Activated CD4-positive, alpha-beta T cell treated with anti-CD3 and anti-CD28 coated beads, Interleukin-2, amount 10 ng/mL, durations not matched to agents 24 days and 14 days (primary cell): ENCODE results near the gene IL17D. TPM values are rescaled to one million over a fixed set of nuclear protein-coding genes. Genes with fewer than 3 reads are reported as not detected.
A peak's percentile ranks its signal among the peaks of the same experiment; 100 is the strongest.
"Not testable (repeated sequence)": the region's sequence is repeated elsewhere in the genome, so short reads cannot be mapped to it uniquely, and the experiment has no call there.

Experiments used
- DNase-seq: peaks from one replicate; pipeline ENCODE4 v3.0.0; 2022
- H3K27ac Mint-ChIP-seq: one replicate; pipeline ENCODE4 v1.8.0; 2022; ENCODE audit warnings: mild to moderate bottlenecking, mixed read lengths
- H3K27me3 Mint-ChIP-seq: one replicate; pipeline ENCODE4 v1.8.0; 2022; ENCODE audit warnings: mixed read lengths
- H3K36me3 Mint-ChIP-seq: one replicate; pipeline ENCODE4 v1.8.0; 2022; ENCODE audit warnings: low read depth, mild to moderate bottlenecking, mixed read lengths
- H3K4me1 Mint-ChIP-seq: one replicate; pipeline ENCODE4 v1.8.0; 2021; ENCODE audit warnings: mixed read lengths
- H3K4me3 Mint-ChIP-seq: one replicate; pipeline ENCODE4 v1.8.0; 2022; ENCODE audit warnings: mild to moderate bottlenecking, moderate library complexity, mixed read lengths
- H3K9me3 Mint-ChIP-seq: one replicate; pipeline ENCODE4 v1.8.0; 2021; ENCODE audit warnings: mixed read lengths
- intact Hi-C: fragments of 100-400 bp; cut with micrococcal nuclease; formaldehyde crosslinking; loops from one replicate; pipeline ENCODE4 v1.15.1; 2023
- total RNA-seq: library from RNA; stranded (reverse); gene quantifications from 2 replicates; pipeline ENCODE4 v1.2.3, GENCODE V29; 2022

IL17D gene
- total RNA-seq, result 0.28 TPM in 1 of 2 replicates, not detected in the other

DNA sequence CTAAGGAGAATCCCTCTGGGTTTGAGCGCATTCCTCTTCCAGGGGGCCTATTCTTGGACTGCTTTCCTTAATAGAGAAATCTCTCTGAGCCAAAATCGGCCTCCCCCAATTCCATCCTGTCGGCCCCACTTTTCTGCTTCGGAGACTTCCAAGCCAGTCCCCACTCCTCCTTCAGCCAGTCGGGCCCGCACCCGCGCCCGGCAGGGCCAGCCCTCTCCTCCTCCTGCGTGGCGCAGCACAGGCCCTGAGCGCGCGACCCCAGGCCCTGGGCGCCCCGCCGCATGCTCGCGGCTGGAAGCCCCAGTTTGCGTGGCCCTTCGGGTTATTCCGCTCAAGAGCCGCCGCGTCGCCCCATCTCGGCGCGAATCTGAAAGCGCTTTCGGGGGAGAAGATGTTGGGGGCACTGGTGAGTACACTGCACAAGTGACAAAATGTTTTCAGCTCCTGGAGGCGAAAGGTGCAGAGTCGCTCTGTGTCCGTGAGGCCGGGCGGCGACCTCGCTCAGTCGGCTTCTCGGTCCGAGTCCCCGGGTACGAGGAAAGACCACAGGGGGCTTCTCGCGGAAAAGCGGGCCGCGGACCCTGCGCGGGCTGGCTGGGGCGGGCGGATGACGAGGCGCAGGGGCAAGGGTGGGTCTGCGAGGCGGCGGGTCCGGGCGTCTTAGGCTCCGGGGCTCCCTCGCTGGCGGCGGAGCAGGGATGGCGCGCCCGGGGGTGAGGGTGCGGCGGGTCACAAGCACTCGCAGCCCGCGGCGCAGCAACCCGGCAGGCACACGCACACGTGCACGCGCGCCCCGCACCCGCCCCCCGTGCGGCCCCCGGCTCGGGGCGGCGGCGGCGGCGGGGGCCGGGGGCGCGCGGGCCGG lies at the start of gene IL17D:
Gene IL17D, plus strand, starts transcription at position 785 of the 865 bp plus-strand sequence. CDS start 303 bp downstream, outside the sequence.
- H3K27ac Mint-ChIP-seq, result peak within 1 kb of the TSS; percentile 88
- no peaks in the 10 kb centered on the region for H3K36me3 Mint-ChIP-seq
- DNase-seq, result peak; percentile 78
- H3K9me3 Mint-ChIP-seq, result no peaks in the 10 kb centered on the region
- H3K27me3 Mint-ChIP-seq, result peaks cover 47% of the 10 kb centered on the region
- H3K4me1 Mint-ChIP-seq, result peaks cover 10% of the 10 kb centered on the region
- H3K4me3 Mint-ChIP-seq, result peak within 1 kb of the TSS; percentile 94
- intact Hi-C loops, result loop anchor here (2.0 to 10.0 kb wide), 6 partner anchors 136 to 521 kb away; partner anchors contain the start of genes CRYL1, IFT88 and XPO4

- Mint-ChIP-seq H3K9me3 (no peaks in the 10 kb centered on the region), H3K27me3 (peaks cover 2% of the 10 kb centered on the region), H3K36me3 (no peaks in the 10 kb centered on the region), H3K4me1 (no peaks in the 10 kb centered on the region), H3K4me3 (no peak overlapping the region), H3K27ac (no peak overlapping the region)
- intact Hi-C loops, result no loop called here
- no peak for DNase-seq
Observed at GRCh38 chr13:20654156-20654555, 49.3 kb upstream of the IL17D start.

DNA sequence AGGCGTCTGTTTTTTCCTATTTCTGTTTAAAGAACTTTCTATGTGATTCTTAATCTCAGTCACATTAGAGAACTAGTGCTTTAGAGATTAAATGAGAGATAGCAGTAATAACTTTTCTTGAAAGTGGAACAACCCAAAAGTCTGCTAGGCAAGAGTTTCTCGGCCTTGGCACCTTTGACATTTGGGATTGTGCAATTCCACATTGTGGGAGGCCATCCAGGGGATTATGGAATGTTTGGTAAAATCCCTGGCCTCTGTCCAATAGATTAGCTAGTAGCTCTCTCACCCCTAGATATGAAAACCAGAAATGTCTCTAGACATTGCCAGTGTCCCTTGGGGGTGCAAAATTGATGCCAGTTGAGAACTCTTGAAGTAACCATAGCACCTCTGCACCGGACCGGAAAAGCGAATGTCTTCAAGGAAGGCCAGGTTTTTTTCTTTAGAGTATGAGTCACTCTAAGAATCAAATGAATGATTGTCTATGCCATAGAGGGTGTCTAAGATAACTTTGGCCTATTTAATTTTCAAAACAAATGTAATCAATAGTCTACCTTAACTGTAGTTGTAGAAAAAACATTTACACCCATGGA lies 45.0 kb upstream of the IL17D start:
- no peaks in the 10 kb centered on the region for H3K9me3 Mint-ChIP-seq
- DNase-seq, result no peak
- H3K4me3 Mint-ChIP-seq, result no peak overlapping the region
- no peak overlapping the region for H3K27ac Mint-ChIP-seq
- H3K4me1 Mint-ChIP-seq, result no peaks in the 10 kb centered on the region
- H3K36me3 Mint-ChIP-seq, result no peaks in the 10 kb centered on the region
- no peaks in the 10 kb centered on the region for H3K27me3 Mint-ChIP-seq
- intact Hi-C loops, result no loop called here

DNA sequence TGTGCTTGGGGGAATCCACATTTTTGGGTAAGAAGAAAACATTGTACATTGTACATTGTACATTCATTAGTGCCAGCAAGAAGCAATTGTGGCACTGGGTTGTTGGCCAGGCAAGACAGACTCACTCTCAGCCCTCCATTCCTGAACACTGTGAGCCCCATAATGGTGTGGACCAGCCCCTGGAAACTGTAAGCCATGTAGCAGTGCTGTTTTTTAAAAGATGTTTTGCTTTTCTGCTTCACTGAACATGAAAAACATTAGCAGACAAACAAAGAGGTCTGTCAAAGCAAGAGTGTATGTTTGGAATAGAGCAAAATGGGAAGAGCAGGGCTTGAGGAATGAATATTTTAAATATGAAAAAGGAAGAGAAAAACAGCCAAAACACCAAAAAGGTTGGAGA lies 39.1 kb upstream of the IL17D start:
- intact Hi-C loops, result no loop called here
- H3K9me3 Mint-ChIP-seq, result no peaks in the 10 kb centered on the region
- no peak overlapping the region for H3K27ac Mint-ChIP-seq
- no peaks in the 10 kb centered on the region for H3K36me3 Mint-ChIP-seq
- H3K4me1 Mint-ChIP-seq, result no peaks in the 10 kb centered on the region
- no peak overlapping the region for H3K4me3 Mint-ChIP-seq
- peaks cover 1% of the 10 kb centered on the region for H3K27me3 Mint-ChIP-seq
- peak; percentile 27 for DNase-seq

DNA sequence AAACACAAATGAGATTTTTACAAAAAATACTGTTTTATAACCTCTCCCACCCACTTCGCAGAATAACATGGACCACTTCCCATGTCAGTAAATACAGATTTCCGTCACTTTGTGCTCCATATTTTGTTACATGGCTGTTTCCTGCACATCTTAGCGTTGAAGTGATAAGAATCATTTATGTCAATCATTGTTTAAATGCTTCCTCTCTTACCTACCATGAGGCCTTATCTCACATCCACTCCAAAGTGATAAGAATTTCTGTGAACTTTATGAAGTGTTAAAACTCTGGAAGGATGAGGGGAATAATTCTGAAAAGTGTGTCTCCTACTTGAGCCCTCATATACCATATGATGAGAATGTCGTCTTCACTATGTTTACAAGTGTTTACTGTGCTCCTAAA lies 36.6 kb upstream of the IL17D start:
- H3K27ac Mint-ChIP-seq, result no peak overlapping the region
- no peaks in the 10 kb centered on the region for H3K9me3 Mint-ChIP-seq
- intact Hi-C loops, result no loop called here
- no peak for DNase-seq
- H3K36me3 Mint-ChIP-seq, result no peaks in the 10 kb centered on the region
- H3K4me3 Mint-ChIP-seq, result no peak overlapping the region
- no peaks in the 10 kb centered on the region for H3K4me1 Mint-ChIP-seq
- peaks cover 1% of the 10 kb centered on the region for H3K27me3 Mint-ChIP-seq

- Mint-ChIP-seq H3K4me1 (no peaks in the 10 kb centered on the region), H3K4me3 (no peak overlapping the region), H3K36me3 (no peaks in the 10 kb centered on the region), H3K9me3 (no peaks in the 10 kb centered on the region), H3K27ac (no peak overlapping the region), H3K27me3 (peaks cover 1% of the 10 kb centered on the region)
- intact Hi-C loops, result no loop called here
- DNase-seq, result peak; percentile 45
Observed at GRCh38 chr13:20667857-20668437, 35.6 kb upstream of the IL17D start.

DNA sequence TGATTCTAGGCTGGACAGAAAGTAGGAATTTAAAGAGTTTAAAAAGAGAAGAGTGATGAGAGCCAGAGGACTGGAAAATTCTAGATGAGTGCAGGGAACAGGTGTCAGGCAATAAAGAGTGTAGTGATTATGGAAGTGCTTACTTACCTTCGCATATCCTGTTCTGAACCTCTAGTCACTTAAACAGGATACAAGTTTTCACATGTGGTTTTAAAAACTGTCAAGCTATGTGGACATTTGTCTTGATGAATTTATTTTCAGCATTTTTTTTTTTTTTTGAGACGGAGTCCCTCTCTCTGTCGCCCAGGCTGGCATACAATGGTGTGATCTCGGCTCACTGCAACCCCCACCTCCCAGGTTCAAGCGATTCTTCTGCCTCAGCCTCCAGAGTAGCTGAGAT lies 34.3 kb upstream of the IL17D start:
- H3K36me3 Mint-ChIP-seq, result no peaks in the 10 kb centered on the region
- intact Hi-C loops, result no loop called here
- no peak overlapping the region for H3K4me3 Mint-ChIP-seq

DNA sequence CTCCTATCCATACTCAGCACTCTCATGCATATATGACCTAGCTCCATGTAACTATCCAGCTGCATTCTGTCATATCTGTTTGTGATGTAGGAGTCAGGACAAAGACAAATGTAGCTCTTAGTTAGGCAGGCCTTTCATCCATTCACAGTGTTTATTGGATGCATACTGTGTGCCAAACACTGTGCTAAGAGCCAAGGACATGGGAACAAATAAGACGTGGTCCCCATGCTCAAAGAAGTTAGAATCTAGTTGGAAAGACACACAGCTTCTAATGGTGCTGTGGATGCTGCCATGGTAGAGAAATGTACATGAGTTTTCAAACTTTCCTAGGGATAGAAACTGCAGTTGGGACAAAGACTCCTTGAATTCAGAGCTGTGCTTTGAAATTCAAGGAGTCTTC lies 31.7 kb upstream of the IL17D start:
- no peaks in the 10 kb centered on the region for H3K4me1 Mint-ChIP-seq
- no peaks in the 10 kb centered on the region for H3K36me3 Mint-ChIP-seq
- H3K9me3 Mint-ChIP-seq, result no peaks in the 10 kb centered on the region
- H3K27ac Mint-ChIP-seq, result no peak overlapping the region
- no peaks in the 10 kb centered on the region for H3K27me3 Mint-ChIP-seq
- DNase-seq, result peak; percentile 17
- no peak overlapping the region for H3K4me3 Mint-ChIP-seq
- intact Hi-C loops, result no loop called here

More for the DNA sequence above, 34.3 kb upstream of the IL17D start:
- Mint-ChIP-seq H3K27ac (no peak overlapping the region), H3K9me3 (no peaks in the 10 kb centered on the region), H3K4me1 (no peaks in the 10 kb centered on the region), H3K27me3 (peaks cover 1% of the 10 kb centered on the region)
- peak; percentile 26 for DNase-seq

DNA sequence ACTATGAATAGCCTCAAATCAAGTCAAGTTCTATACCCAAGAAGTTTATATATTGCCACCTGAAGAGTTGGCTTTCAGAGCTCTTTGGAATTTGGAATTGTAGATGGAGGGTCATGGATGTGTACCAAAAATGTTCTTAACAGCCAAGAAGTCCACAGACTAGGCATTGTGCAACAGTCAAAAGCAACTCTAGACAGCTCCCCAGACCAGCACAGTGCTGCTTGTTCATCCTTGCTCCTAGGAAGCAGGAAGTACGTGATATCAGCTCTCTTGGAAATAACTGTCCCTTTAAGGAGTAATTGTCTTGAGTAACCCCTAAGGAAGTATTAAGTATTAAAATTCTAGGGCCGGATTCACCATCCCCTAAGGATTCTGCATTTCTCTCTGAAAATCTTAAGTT lies 30.7 kb upstream of the IL17D start:
- peak; percentile 32 for DNase-seq
- intact Hi-C loops, result no loop called here
- Mint-ChIP-seq H3K27ac (no peak overlapping the region), H3K4me1 (no peaks in the 10 kb centered on the region), H3K27me3 (no peaks in the 10 kb centered on the region), H3K36me3 (no peaks in the 10 kb centered on the region), H3K9me3 (no peaks in the 10 kb centered on the region), H3K4me3 (no peak overlapping the region)

DNA sequence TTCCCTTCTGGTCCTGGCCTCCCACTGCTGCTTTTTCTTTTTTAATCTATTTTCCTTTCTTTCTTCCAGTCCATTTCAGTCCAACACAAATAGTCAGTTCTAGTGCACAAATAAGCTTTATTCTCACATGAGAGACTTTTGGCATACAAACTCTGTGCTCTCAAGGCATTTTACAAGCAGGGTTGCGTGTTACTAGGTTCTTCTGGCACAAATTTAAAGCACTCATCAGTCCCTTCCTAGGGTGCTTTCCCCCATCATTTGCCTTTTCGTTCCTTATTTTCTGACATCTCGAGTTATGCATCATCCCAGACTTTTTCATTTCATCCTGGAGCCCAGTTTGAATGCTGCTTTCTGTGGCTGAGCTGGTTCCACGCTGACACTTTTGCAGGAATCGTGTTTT lies 29.8 kb upstream of the IL17D start:
- intact Hi-C loops, result no loop called here
- Mint-ChIP-seq H3K4me1 (no peaks in the 10 kb centered on the region), H3K36me3 (no peaks in the 10 kb centered on the region), H3K27me3 (no peaks in the 10 kb centered on the region), H3K27ac (no peak overlapping the region), H3K4me3 (no peak overlapping the region), H3K9me3 (no peaks in the 10 kb centered on the region)
- DNase-seq, result peak; percentile 34

DNA sequence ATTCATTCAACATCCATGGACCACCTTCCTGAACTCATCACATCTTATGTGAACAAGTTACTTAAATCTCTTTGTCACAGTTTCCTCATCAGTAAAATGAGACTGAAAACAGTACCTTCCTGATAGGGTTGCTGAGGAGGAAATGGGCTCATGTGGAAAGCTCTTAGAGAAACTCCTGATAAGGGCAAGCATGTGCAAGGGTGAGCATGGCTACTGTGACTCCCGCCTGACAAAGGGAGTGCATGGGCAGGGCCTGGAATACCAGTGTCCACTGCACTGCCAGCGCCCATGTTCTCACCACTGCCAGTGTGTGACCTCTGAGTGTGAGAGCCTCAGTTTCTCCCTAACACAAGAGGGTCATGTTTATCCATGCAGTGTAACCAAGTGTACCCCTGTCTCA lies 27.3 kb upstream of the IL17D start:
- no peak overlapping the region for H3K4me3 Mint-ChIP-seq
- DNase-seq, result no peak
- no peak overlapping the region for H3K27ac Mint-ChIP-seq
- intact Hi-C loops, result no loop called here
- H3K4me1 Mint-ChIP-seq, result no peaks in the 10 kb centered on the region
- H3K36me3 Mint-ChIP-seq, result no peaks in the 10 kb centered on the region
- H3K9me3 Mint-ChIP-seq, result no peaks in the 10 kb centered on the region
- H3K27me3 Mint-ChIP-seq, result no peaks in the 10 kb centered on the region

- H3K27ac Mint-ChIP-seq, H3K27me3 Mint-ChIP-seq, intact Hi-C loops, H3K36me3 Mint-ChIP-seq, H3K9me3 Mint-ChIP-seq, H3K4me3 Mint-ChIP-seq, H3K4me1 Mint-ChIP-seq, DNase-seq: not testable (repeated sequence)
Observed at GRCh38 chr13:20678606-20679005, 24.9 kb upstream of the IL17D start.

DNA sequence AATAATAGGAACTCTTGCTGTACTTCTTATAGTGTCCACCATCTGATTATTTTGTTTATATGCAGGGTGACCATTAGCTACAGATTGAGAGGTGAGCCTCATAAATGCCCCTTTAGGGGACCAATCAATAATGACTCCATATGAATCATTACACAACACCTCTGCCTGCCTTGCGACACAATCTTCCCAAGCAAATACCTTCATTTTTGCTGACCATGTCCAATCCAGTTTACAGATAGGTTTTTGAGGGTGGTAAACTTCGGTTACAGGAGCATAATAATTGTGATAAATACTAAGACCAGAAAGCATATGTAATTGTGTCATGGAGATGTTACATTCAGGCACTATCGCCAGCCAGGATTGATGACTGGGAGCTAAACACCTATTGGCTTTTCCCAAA lies 23.6 kb upstream of the IL17D start:
- H3K27me3 Mint-ChIP-seq, result no peaks in the 10 kb centered on the region
- intact Hi-C loops, result no loop called here
- no peaks in the 10 kb centered on the region for H3K9me3 Mint-ChIP-seq
- no peaks in the 10 kb centered on the region for H3K4me1 Mint-ChIP-seq
- no peaks in the 10 kb centered on the region for H3K36me3 Mint-ChIP-seq
- no peak overlapping the region for H3K4me3 Mint-ChIP-seq
- no peak overlapping the region for H3K27ac Mint-ChIP-seq
- DNase-seq, result no peak

DNA sequence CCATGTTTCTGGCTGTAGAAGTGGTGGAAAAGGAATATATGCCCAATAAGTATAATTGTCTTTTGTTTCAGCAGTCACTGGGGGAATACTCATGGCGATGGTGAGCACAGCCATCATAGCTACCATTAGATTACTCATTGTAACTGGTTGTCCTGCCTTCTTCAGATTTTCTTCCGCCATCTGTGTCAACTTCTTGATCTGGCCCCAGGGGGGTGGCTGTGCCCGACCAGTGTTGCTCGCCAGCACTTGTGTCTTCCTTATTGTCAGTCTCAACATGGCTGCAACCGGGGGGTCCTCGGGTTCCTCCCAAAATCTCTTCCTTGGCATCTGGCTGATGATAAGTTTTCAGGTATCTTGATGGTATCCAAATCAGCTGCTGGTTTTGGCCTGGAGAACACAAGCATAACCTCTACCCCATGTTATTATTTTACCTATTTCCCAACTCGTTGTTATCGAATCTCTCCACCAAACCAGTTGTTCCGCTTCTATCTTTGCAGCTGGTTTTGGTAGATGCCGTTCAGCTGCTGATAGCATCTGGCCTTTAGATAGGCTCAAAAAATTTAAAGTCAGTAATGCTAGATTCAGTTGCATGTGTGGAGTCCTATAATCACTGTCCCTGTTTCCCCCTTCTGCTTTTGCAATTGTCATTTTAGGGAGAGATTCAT lies 23.0 kb upstream of the IL17D start:
- intact Hi-C loops, result no loop called here
- Mint-ChIP-seq H3K27me3 (no peaks in the 10 kb centered on the region), H3K4me3 (no peak overlapping the region), H3K36me3 (no peaks in the 10 kb centered on the region), H3K27ac (no peak overlapping the region), H3K9me3 (no peaks in the 10 kb centered on the region), H3K4me1 (no peaks in the 10 kb centered on the region)
- DNase-seq, result no peak
